GM19324 (cell line): ENCODE measurements around the gene SGMS1.
"Not testable (repeated sequence)": the region's sequence is repeated elsewhere in the genome, so short reads cannot be mapped to it uniquely, and the experiment has no call there.

Experiments
- ATAC-seq: cut with Tn5 transposase; IDR thresholded peaks from one replicate; pipeline ENCODE4 v1.9.1; 2021; ENCODE audit warnings: mild to moderate bottlenecking, moderate library complexity; ENCODE audit not compliant: unreplicated experiment, low FRiP score

The SGMS1 gene

GRCh38 chr10:50585921-50586739, 37.6 kb downstream of the SGMS1 start:
- no peak for ATAC-seq

- ATAC-seq, result no peak
Measured at GRCh38 chr10:50582766-50583762, 40.7 kb downstream of the SGMS1 start.

GRCh38 chr10:50582046-50582445, 41.7 kb downstream of the SGMS1 start:
- no peak for ATAC-seq

GRCh38 chr10:50580262-50580891, 43.4 kb downstream of the SGMS1 start:
- no peak for ATAC-seq

- ATAC-seq, result no peak
Measured at GRCh38 chr10:50579491-50580261, 44.1 kb downstream of the SGMS1 start.

- ATAC-seq, result no peak
Measured at GRCh38 chr10:50578949-50579348, 44.8 kb downstream of the SGMS1 start.

- ATAC-seq, result no peak
Measured at GRCh38 chr10:50577681-50578350, 45.9 kb downstream of the SGMS1 start.

- no peak for ATAC-seq
Measured at GRCh38 chr10:50577010-50577409, 46.7 kb downstream of the SGMS1 start.

GRCh38 chr10:50576245-50576815, 47.4 kb downstream of the SGMS1 start:
- no peak for ATAC-seq

GRCh38 chr10:50575477-50576244, 48.1 kb downstream of the SGMS1 start:
- ATAC-seq, result no peak

GRCh38 chr10:50574931-50575330, 48.8 kb downstream of the SGMS1 start:
- ATAC-seq, result no peak

GRCh38 chr10:50574305-50574704, 49.5 kb downstream of the SGMS1 start:
- no peak for ATAC-seq

- ATAC-seq, result no peak
Measured at GRCh38 chr10:50572017-50572491, 51.7 kb downstream of the SGMS1 start.

GRCh38 chr10:50568750-50569149, 55.0 kb downstream of the SGMS1 start:
- not testable (repeated sequence) for ATAC-seq

- no peak for ATAC-seq
Measured at GRCh38 chr10:50567384-50567783, 56.4 kb downstream of the SGMS1 start.

GRCh38 chr10:50566150-50566549, 57.6 kb downstream of the SGMS1 start:
- ATAC-seq, result no peak

GRCh38 chr10:50565301-50566083, 58.3 kb downstream of the SGMS1 start:
- ATAC-seq, result no peak

- ATAC-seq, result no peak
Measured at GRCh38 chr10:50563906-50564305, 59.9 kb downstream of the SGMS1 start.
